Measurements from ENCODE around the gene STK38L.
"Not testable (repeated sequence)": the region's sequence is repeated elsewhere in the genome, so short reads cannot be mapped to it uniquely, and the experiment has no call there.

Gene STK38L

GRCh38 chr12:27226407-27226929 lies 17.6 kb upstream of the STK38L start:
- no peak for DNase-seq

DNA sequence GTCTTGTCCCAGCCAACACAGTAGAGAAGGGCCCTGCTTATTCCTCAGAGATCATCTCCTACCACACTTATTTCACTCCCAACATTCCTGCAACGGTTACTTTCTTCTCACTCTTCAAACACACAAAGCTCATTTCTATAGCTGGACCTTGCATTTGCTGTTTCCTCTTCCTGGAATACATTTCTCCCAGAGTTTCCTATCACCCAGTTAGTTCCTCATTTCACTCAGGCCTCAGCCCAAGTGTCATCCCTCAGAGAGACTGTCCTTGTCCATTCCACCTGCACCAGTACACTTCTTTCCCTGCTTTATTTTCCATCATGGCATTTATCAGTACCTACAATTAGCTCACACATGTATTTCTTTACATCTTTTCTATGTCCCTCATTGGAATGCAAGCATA lies 14.7 kb upstream of the STK38L start:
- DNase-seq = no peak

DNA sequence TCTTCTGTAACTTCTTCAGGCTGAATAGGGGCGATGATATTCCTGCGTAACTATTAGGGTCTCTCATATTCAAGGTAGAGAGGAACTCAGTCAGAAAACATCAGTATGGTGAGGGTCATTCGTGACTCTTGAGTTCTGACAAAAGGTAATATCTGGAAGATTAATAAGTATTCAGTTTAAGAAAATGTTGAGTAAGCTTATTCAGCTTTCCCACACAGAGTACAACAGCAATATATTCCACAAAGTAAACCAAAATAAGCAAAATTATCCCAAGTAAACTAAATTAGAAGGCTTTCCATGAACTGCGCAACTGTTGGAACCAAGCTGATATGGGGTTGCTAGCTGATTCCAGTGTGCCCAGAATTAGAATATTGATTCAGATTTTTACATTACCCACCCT lies 12.7 kb upstream of the STK38L start:
- not testable (repeated sequence) for DNase-seq

DNA sequence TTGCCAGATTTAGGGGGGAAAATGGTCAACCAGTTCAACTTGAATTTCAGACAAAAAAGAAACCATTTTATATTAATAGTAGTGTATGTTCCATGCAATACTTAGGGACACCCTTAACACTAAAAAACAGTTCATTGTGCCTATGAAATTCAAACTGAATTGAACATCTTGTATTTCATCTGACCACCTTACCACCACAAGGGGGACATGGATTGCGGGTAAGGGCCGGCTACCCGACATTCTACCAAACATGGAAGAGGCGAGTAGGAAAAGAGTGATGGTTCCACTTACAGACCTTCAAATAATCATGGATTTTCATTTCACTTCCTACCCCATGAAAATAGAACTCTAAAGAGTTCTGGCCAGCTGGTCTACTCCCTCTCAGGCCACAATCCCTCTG lies 10.3 kb upstream of the STK38L start:
- no peak for DNase-seq

- DNase-seq = peak; percentile 27
These were observed 7.6 kb upstream of the STK38L start for GRCh38 chr12:27236498-27236897.

GRCh38 chr12:27237790-27238771 lies 6.0 kb upstream of the STK38L start:
- no peak for DNase-seq

- no peak for DNase-seq
These were observed 1.1 kb upstream of the STK38L start for GRCh38 chr12:27243006-27243405.

GRCh38 chr12:27244689-27245488 lies 803 bp downstream of the STK38L start:
- DNase-seq = peak; percentile 22

GRCh38 chr12:27246141-27246540 lies 2.1 kb downstream of the STK38L start:
- no peak for DNase-seq

DNA sequence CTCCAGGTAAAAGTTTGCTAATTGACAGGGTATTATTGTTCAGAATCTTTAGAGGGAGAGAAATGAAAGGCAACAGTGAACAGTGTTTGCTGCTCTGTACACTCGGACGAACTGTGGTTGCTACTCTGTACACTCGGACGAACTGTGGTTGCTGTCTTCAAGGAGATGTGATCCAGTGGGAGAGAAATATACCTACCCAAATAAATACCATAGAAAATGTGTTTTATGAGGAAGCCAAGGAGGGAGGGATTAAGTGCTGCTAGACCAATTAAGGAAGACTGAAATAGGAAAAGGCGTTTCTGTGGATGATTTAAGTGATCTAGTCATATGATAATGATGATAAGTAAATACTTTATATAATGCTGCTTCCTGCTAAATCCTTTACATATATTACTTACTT lies 2.7 kb downstream of the STK38L start:
- DNase-seq = no peak

- DNase-seq = no peak
These were observed 8.8 kb downstream of the STK38L start for GRCh38 chr12:27252934-27253333.

DNA sequence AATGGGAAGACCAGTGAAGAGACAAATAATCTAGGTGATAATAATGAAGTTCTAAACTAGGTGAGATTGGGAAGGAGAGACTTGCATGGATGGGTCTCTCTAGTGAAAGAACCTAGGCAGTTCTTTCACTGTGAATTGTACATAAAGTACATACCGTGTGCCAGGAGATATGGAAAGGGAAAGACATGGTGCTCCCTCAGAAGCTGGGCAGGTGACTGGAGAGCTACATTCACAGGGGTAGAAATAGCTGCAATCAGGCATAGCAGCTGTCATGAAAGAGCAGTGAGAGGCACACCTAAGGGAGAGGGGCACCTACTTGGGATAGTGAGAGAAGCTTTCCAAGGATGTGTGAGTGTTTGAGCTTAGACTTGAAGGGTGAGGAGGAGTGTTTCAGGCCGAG lies 9.3 kb downstream of the STK38L start:
- DNase-seq = no peak

- no peak for DNase-seq
These were observed 11.7 kb downstream of the STK38L start for GRCh38 chr12:27255806-27256205.

- DNase-seq = peak; percentile 61
These were observed 13.2 kb downstream of the STK38L start for GRCh38 chr12:27257104-27257843.

GRCh38 chr12:27260746-27261145 lies 16.7 kb downstream of the STK38L start:
- DNase-seq = no peak

- no peak for DNase-seq
These were observed 17.8 kb downstream of the STK38L start for GRCh38 chr12:27261866-27262265.

DNA sequence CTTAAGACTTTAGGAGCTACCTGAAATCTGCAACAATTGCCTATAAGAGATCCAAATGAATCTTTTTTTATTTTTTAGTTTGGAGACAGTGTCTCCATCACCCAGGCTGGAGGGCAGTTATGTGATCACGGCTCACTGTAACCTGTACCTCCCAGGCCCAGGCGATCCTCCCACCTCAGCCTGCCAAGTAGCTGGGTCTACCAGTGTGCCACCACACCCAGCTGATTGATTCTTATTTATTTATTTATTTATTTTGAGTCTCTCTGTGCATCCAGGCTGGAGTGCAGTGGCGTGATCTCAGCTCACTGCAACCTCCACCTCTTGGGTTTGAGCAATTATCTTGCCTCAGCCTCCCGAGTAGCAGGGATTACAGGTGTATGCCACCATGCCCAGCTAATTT lies 26.1 kb downstream of the STK38L start:
- DNase-seq = no peak

DNA sequence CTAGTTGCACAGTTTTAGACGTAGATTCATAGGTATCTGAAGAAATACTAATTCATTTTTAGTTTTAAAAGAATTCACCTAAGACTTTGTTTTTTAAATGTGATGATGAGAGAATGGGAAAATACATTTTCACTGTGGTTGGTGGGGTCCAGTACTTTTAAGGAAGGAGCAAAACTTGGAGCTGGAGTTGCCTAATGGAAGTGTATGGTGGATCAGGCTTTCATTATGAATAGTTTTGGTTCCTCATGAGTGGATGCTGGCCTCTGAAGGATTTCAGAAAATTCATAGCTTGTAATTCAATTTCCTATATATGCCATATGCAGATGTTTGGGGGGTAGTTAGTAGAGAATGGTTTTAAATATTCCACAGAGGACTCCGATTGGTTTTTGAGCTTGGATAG lies 27.1 kb downstream of the STK38L start:
- DNase-seq = no peak

- no peak for DNase-seq
These were observed 28.4 kb downstream of the STK38L start for GRCh38 chr12:27272373-27273028.

DNA sequence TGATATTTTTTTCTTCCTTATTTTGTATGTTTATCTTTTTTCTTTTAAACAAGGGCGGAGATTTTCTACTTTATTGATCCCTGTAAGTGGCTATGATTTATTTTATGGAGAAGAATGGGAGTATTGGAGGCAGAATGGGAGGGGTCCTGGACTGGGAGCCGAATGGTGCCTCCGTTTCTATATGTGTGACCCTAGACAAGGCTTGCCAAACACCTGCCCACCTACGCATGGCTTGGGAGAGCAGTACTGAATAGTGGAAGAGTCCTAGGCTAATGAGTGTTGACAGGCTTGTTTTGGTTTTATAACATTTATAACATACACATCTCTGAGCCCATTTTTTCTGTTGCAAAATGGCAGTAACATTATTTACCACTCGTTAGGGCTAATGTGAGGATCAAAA lies 29.0 kb downstream of the STK38L start:
- DNase-seq = no peak

GRCh38 chr12:27274706-27275105 lies 30.6 kb downstream of the STK38L start:
- no peak for DNase-seq

DNA sequence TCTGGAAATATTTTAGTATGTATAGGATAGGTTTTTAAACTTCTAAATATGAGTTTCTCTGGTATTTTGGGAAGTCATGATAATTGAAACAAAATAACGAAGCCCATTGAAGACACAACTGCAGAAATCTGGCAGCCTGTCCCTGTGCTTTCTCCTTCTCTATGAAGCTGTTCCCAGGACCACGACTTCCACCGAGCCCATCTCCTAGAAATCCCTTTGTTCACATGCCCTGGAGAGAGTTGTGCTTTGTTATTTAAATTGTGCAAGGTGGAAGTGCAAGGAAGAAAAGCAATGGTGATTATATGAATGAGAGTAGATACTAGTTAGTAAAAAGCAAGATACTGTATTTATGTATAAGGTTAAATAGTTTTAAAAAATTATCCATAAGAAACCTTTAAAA lies 32.2 kb downstream of the STK38L start:
- DNase-seq = no peak

All from fibroblast of skin of scalp (primary cell).